Epithelial cell of proximal tubule (primary cell): ENCODE data around the gene MAML3. TPM values are rescaled to one million over a fixed set of nuclear protein-coding genes. Genes with fewer than 3 reads are reported as not detected.

Source experiments
- DNase-seq: peaks from one replicate; pipeline ENCODE4 v3.0.0-alpha.2; 2011; ENCODE audit warnings: low read depth
- H3K4me3 ChIP-seq: 2 replicates; pipeline ENCODE4 v1.5.1; 2011; ENCODE audit warnings: low read depth, mild to moderate bottlenecking, low read length
- total RNA-seq: library from RNA; depleted of rRNA; stranded (reverse); fragments of >200 nt; gene quantifications from 2 replicates; pipeline ENCODE4 v1.2.3, GENCODE V29; 2015
- TF ChIP-seq, protein P1 (sequence below): conservative IDR thresholded peaks from 2 replicates; pipeline ENCODE4 v1.5.1; 2012; ENCODE audit warnings: low read depth, mild to moderate bottlenecking, low read length

Gene MAML3
- total RNA-seq, 1 donor from 2014 or later = 1.2 TPM

DNA sequence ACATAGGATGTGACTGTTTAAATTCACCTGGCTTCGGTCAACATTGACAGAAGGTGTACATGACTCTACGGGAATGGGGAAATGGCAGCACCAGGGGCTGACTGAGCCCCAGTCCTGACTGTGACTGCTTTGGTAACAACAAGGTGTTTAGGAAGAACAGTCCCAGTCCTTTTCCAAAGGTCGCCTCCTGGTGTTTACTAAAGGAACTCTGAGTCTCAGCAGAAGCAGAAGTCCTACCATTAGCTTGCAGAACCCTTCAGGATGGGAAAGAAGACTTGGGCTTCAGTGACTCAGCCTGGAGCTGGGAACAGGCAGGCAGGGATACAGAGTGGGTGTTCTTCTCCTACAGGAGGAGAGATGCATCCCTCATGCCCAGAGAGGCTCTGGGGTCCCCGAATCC lies 385.1 kb downstream of the MAML3 start:
- DNase-seq = no peak
- H3K4me3 ChIP-seq = no peak overlapping the region
- TF ChIP-seq, protein P1, sequence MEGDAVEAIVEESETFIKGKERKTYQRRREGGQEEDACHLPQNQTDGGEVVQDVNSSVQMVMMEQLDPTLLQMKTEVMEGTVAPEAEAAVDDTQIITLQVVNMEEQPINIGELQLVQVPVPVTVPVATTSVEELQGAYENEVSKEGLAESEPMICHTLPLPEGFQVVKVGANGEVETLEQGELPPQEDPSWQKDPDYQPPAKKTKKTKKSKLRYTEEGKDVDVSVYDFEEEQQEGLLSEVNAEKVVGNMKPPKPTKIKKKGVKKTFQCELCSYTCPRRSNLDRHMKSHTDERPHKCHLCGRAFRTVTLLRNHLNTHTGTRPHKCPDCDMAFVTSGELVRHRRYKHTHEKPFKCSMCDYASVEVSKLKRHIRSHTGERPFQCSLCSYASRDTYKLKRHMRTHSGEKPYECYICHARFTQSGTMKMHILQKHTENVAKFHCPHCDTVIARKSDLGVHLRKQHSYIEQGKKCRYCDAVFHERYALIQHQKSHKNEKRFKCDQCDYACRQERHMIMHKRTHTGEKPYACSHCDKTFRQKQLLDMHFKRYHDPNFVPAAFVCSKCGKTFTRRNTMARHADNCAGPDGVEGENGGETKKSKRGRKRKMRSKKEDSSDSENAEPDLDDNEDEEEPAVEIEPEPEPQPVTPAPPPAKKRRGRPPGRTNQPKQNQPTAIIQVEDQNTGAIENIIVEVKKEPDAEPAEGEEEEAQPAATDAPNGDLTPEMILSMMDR = peak; percentile 45

DNA sequence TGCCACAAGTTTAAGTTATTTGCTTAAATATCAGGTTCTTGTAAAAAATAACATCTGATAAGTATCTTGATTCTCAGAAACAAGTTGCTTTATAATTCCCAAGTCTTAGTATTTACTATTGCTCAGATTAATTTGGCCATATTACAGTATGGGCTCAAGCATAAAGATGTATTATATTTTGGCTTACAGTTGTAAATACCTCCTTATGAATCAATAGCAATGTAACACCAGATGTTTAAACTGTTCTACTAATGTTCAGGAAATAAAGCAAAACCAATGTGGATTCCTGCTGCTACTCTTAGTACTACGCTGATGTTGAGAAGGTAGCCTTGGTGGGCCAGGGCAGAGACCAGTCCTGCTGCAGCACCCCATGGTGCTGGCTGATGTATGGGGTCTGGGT lies 385.6 kb downstream of the MAML3 start:
- TF ChIP-seq, protein P1 = no peak

DNA sequence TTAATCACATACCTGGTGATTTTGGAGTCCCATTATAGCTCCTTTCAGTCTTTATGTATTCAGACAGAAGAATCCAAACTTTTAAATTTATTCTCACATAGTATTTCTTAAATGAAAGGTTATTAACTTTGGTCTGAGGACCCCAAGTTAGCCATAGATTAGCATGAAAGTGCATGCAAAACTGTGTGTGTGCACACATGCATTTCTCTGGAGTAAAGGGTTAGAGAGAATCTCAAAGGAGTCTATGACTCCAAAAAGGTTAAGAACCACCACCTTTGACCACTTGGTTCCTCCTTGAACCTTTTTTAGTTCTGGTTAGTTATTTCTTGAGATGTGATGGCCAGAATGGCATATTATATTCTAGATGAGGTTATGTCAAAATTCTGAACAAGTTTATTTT lies 386.4 kb downstream of the MAML3 start:
- no peak overlapping the region for H3K4me3 ChIP-seq
- DNase-seq = no peak
- TF ChIP-seq, protein P1 = no peak

More for the DNA sequence above, 385.6 kb downstream of the MAML3 start:
- H3K4me3 ChIP-seq = no peak overlapping the region
- no peak for DNase-seq

DNA sequence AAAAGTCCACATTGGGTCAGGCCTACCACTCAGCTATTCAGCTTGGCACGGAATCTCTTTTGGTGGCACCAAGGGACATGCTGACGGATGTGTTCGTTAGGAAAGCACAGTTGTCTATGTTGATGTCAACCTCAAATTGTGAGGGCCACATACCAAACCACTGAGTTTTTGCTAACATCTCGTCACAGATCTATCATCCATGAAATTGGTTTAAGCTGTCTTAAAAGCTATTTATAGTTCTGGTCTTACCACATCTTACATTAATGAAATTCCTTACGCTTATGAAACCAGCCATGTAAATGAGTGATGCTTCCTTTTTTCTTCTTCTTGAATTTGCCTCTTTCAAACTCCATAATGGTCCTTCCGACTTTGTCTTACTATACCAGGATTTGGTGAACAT lies 386.8 kb downstream of the MAML3 start:
- DNase-seq = peak; percentile 87
- TF ChIP-seq, protein P1 = no peak
- no peak overlapping the region for H3K4me3 ChIP-seq

DNA sequence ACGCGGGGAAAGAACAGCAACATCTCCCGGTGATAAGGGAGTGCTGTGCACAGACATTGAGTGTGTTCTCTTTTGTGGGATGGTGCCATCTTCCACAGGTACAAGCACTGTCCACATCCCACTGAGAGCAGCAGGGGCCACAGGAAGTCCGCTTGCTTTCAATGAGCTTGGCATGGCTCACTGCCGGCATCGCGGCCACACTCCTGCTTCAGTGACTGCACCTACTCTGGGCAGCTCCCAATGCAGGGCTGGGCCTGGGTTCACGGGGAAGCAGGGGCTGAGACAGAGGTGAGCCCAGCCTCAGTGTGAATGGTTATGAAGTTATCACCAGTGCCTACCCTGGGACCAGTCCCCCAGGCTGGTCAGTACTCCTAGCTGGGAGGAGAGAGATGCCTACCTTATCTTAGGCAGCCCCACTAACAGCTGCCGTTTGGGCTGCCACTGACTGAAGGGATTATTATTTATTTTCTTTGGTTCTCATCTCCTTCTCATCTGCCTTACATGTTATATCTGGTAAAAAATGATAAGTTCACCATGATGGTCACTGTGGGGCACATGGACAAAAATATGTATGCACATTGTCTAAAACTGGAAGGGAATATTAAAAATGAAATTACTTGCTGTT lies 389.2 kb downstream of the MAML3 start:
- DNase-seq = no peak
- H3K4me3 ChIP-seq = no peak overlapping the region
- TF ChIP-seq, protein P1 = no peak

DNA sequence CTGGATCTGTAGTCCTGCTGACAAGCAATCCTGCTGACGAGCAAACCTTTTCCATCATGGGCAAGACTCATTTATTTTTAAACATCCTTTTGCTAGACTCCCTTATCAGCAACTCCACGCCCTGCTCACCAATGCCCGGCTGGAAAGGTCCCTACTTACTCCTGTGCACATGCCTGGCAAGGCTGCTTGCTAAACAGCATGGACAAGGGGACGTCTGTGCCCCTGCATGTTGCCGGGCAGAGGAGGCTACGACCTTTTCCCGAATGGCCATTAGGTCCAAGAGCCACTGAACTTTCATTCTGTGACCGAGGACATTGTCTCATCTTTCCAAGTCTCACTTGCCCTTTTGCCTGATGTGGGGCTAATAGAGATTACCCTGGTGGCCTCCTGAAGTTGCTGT lies 389.8 kb downstream of the MAML3 start:
- no peak for DNase-seq
- TF ChIP-seq, protein P1 = no peak
- H3K4me3 ChIP-seq = no peak overlapping the region

DNA sequence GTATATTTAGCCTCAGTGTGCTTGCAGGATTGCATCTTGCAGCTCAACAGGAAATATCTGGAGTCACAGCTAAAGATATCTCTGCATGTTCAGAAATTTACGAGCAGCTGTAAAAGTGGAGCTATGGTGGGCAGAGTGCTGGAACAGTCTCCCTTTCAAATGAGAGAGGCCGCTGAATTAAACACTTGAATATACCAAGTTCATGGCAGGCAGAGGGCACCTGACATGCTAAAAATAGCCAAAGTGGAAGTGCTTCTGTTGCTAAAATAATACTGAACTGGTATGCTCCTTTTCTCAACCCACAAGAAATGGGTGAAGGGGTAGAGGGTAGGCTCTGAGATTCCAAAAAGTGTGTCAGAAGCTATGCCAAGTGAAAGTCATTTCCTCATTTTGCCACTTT lies 390.3 kb downstream of the MAML3 start:
- no peak overlapping the region for H3K4me3 ChIP-seq
- DNase-seq = no peak
- TF ChIP-seq, protein P1 = no peak
